Stimulated activated CD8-positive, alpha-beta memory T cell treated with anti-CD3 and anti-CD28 coated beads, Interleukin-15, amount 100 ng/mL, for 4 hours (primary cell): ENCODE measurements around the gene UFD1.

Experiments
- DNase-seq, 2 donors: peaks; one replicate each; pipeline ENCODE4 v3.0.0-alpha.2; 2020; ENCODE audit warnings: low read depth in 2 of 2

UFD1 gene

GRCh38 chr22:19496324-19496630 is 17.3 kb upstream of the UFD1 start:
- DNase-seq = no peak

- DNase-seq = no peak
These were observed 16.8 kb upstream of the UFD1 start for GRCh38 chr22:19495562-19496323.

GRCh38 chr22:19494676-19495173 is 15.7 kb upstream of the UFD1 start:
- no peak for DNase-seq

- DNase-seq = no peak
These were observed 15.1 kb upstream of the UFD1 start for GRCh38 chr22:19494001-19494560.

GRCh38 chr22:19492504-19493174 is 13.6 kb upstream of the UFD1 start:
- no peak for DNase-seq

- no peak for DNase-seq
These were observed 11.7 kb upstream of the UFD1 start for GRCh38 chr22:19490628-19491230.

GRCh38 chr22:19488884-19489843 is 10.2 kb upstream of the UFD1 start:
- DNase-seq = no peak

- DNase-seq = no peak
These were observed 9.3 kb upstream of the UFD1 start for GRCh38 chr22:19488285-19488684.

GRCh38 chr22:19483481-19484244 is 4.7 kb upstream of the UFD1 start:
- no peak for DNase-seq

- DNase-seq = no peak
These were observed 3.3 kb upstream of the UFD1 start for GRCh38 chr22:19482297-19482696.

GRCh38 chr22:19480789-19481188 is 1.8 kb upstream of the UFD1 start:
- DNase-seq = no peak

- DNase-seq = no peak
These were observed 1.2 kb upstream of the UFD1 start for GRCh38 chr22:19480173-19480568.

GRCh38 chr22:19479355-19480172 is 571 bp upstream of the UFD1 start, which contains the start of gene CDC45:
Gene CDC45, plus strand, starts transcription at chr22:19479920. Its CDS starts 49 bp downstream, at chr22:19479969.
- DNase-seq = peak; percentile 86 to 91

GRCh38 chr22:19478045-19478900 is 720 bp downstream of the UFD1 start:
- no peak for DNase-seq

- no peak for DNase-seq
These were observed 1.5 kb downstream of the UFD1 start for GRCh38 chr22:19477321-19478044.

GRCh38 chr22:19476023-19476422 is 3.0 kb downstream of the UFD1 start:
- DNase-seq = no peak

- no peak for DNase-seq
These were observed 5.4 kb downstream of the UFD1 start for GRCh38 chr22:19473578-19473977.

- no peak for DNase-seq
These were observed 6.8 kb downstream of the UFD1 start for GRCh38 chr22:19472233-19472632.
